PC-3 (cell line): ENCODE measurements around the gene GDF15. TPM values are rescaled to one million over a fixed set of nuclear protein-coding genes. Genes with fewer than 3 reads are reported as not detected.

Experiments
- ATAC-seq: fragments of 200-7000 bp; cut with Tn5 transposase; 2 replicates; pipeline ENCODE4 v1.9.1; 2020; ENCODE audit warnings: mild to moderate bottlenecking, moderate library complexity
- BruUV-seq: library from RNA; stranded (reverse); fragments of 400-500 nt; replicated peaks from 2 replicates; lab custom pipeline; 2021; lab: Mats Ljungman, UMichigan
- CTCF ChIA-PET: fragments of 300-600 bp; sonication (Branson Sonifier 250); formaldehyde crosslinking; loops from one replicate; lab custom pipeline; 2022; ENCODE audit warnings: antibody characterized with exemption; lab: Charles Lee
- POLR2A ChIA-PET: fragments of 300-600 bp; sonication (Branson Sonifier 250); formaldehyde crosslinking; loops from one replicate; lab custom pipeline; 2022; ENCODE audit warnings: antibody characterized with exemption; ENCODE audit not compliant: unreplicated experiment; lab: Charles Lee
- DNase-seq: peaks from one replicate; pipeline ENCODE4 v3.0.0-alpha.2; 2015
- H2AFZ ChIP-seq: fragments of 300-600 bp; sonication (generic); 2 replicates; pipeline ENCODE4 v1.6.0; 2016; ENCODE audit warnings: antibody characterized with exemption, low read length
- H3F3A ChIP-seq: fragments of 300-600 bp; sonication (generic); one replicate; pipeline ENCODE4 v1.6.0; 2017; ENCODE audit warnings: antibody characterized with exemption, low read length, control low read depth, mild to moderate bottlenecking; ENCODE audit not compliant: unreplicated experiment
- H3K27ac ChIP-seq: fragments of 300-600 bp; sonication (generic); 2 replicates; pipeline ENCODE4 v1.5.1; 2016; ENCODE audit warnings: mild to moderate bottlenecking, low read length
- H3K27me3 ChIP-seq: fragments of 300-600 bp; sonication (generic); 2 replicates; pipeline ENCODE4 v1.6.1; 2016; ENCODE audit warnings: low read length, mixed read lengths
- H3K36me3 ChIP-seq: fragments of 300-600 bp; sonication (generic); 2 replicates; pipeline ENCODE4 v1.6.1; 2016; ENCODE audit warnings: low read depth, mixed run types, low read length, mixed read lengths
- H3K4me1 ChIP-seq: fragments of 300-600 bp; sonication (generic); 2 replicates; pipeline ENCODE4 v1.5.1; 2016; ENCODE audit warnings: low read length; ENCODE audit not compliant: insufficient read depth
- H3K4me2 ChIP-seq: fragments of 300-600 bp; sonication (generic); 2 replicates; pipeline ENCODE4 v1.6.0; 2016; ENCODE audit warnings: low read length
- H3K4me3 ChIP-seq: fragments of 300-600 bp; sonication (generic); 2 replicates; pipeline ENCODE4 v1.5.1; 2016; ENCODE audit warnings: mild to moderate bottlenecking, low read length, mixed read lengths
- H3K79me2 ChIP-seq: fragments of 300-600 bp; sonication (generic); 2 replicates; pipeline ENCODE4 v1.6.1; 2017; ENCODE audit warnings: low read length, mixed read lengths
- H3K9ac ChIP-seq: fragments of 300-600 bp; sonication (generic); 2 replicates; pipeline ENCODE4 v1.6.0; 2016; ENCODE audit warnings: mild to moderate bottlenecking, low read length
- H3K9me2 ChIP-seq: fragments of 300-600 bp; sonication (generic); replicated peaks from 2 replicates; pipeline ENCODE4 v1.6.1; 2016; ENCODE audit warnings: mixed run types, low read length, mixed read lengths
- H3K9me3 ChIP-seq: fragments of 300-600 bp; sonication (generic); 2 replicates; pipeline ENCODE4 v1.6.1; 2016; ENCODE audit warnings: low read length, mixed read lengths
- H4K20me1 ChIP-seq: fragments of 300-600 bp; sonication (generic); 2 replicates; pipeline ENCODE4 v1.6.1; 2016; ENCODE audit warnings: low read length, mixed read lengths
- CTCF ChIP-seq: fragments of 300-600 bp; sonication (generic); conservative IDR thresholded peaks from 2 replicates; pipeline ENCODE4 v1.5.1; 2017; ENCODE audit warnings: antibody characterized with exemption, low read depth, mild to moderate bottlenecking, low read length
- EZH2 ChIP-seq: fragments of 300-600 bp; sonication (generic); IDR thresholded peaks from one replicate; pipeline ENCODE4 v1.6.1; 2017; ENCODE audit warnings: antibody characterized with exemption, mild to moderate bottlenecking, low read length; ENCODE audit not compliant: unreplicated experiment
- EZH2phosphoT487 ChIP-seq: fragments of 300-600 bp; sonication (generic); IDR thresholded peaks from 2 replicates; pipeline ENCODE4 v1.6.1; 2018; ENCODE audit warnings: mild to moderate bottlenecking, antibody characterized with exemption, low read length, borderline replicate concordance
- intact Hi-C: fragments of 100-400 bp; cut with micrococcal nuclease; formaldehyde crosslinking; loops from 2 replicates; pipeline ENCODE4 v1.9.0; 2023
- microRNA-seq: library from miRNA; unstranded; fragments of <30 nt; microRNA quantifications from one replicate; pipeline ENCODE4 v1.1.0, GENCODE V29; 2020; ENCODE audit not compliant: unreplicated experiment
- total RNA-seq: library from RNA; depleted of rRNA; stranded (reverse); fragments of >200 nt; gene quantifications from 2 replicates; pipeline ENCODE4 v1.2.3, GENCODE V29; 2014; rRNA removed

The GDF15 gene
- total RNA-seq, 1 experiment from 2014 or later, result 84.3 TPM

GRCh38 chr19:18438331-18439024 lies 52.5 kb downstream of the GDF15 start:
- Histone ChIP-seq H3F3A (no peaks in the 10 kb centered on the region), H3K9me2 (no peaks in the 10 kb centered on the region), H3K4me3 (peak overlapping the region; percentile 64; the same call in 1 of the 2 replicates), H4K20me1 (no peaks in the 10 kb centered on the region), H3K4me1 (no peaks in the 10 kb centered on the region), H3K79me2 (no peaks in the 10 kb centered on the region), H3K9ac (no peak overlapping the region), H2AFZ (no peak overlapping the region), H3K27ac (no peak overlapping the region), H3K36me3 (peaks cover 3% of the 10 kb centered on the region; the same call in 1 of the 2 replicates), H3K4me2 (0 out of 2 replicates have a peak overlapping the region, but pooled peaks have one; percentile 89), H3K9me3 (no peaks in the 10 kb centered on the region), H3K27me3 (no peaks in the 10 kb centered on the region)
- ChIA-PET CTCF (no interaction called here), POLR2A (no interaction called here)
- ATAC-seq (no peak), DNase-seq (no peak)
- BruUV-seq, result no TSS peak
- intact Hi-C loops, result no loop called here
- TF ChIP-seq CTCF, result no peak
- TF ChIP-seq EZH2, result no peak
- TF ChIP-seq EZH2phosphoT487, result no peak

Small RNA genes within 50 kb of the gene (microRNA-seq; reads per million reads assigned to microRNA genes)
- 3.0 reads per million, percentile 7 among the genes with 10 or more reads in this experiment for gene MIR3189

Other genes starting within 250 kb of the GDF15 start
- gene PIK3R2, start 233.0 kb upstream of the GDF15 start, total RNA-seq, result 13.9 and 15.8 TPM in 2 replicates
- gene IFI30, start 212.3 kb upstream of the GDF15 start, total RNA-seq, result 31.1 and 35.0 TPM in 2 replicates
- gene MPV17L2, start 192.9 kb upstream of the GDF15 start, total RNA-seq, result 34.2 and 44.7 TPM in 2 replicates
- 5.7 and 6.7 TPM in 2 replicates for gene RAB3A, start 182.1 kb upstream of the GDF15 start, total RNA-seq
- gene PDE4C, start 159.7 kb upstream of the GDF15 start, total RNA-seq, result 1.8 TPM in 1 of 2 replicates, not detected in the other
- 0.33 and 0.69 TPM in 2 replicates for gene IQCN, start 111.7 kb upstream of the GDF15 start, total RNA-seq
- 151 and 157 TPM in 2 replicates for gene JUND, start 104.5 kb upstream of the GDF15 start, total RNA-seq
- 713 and 856 TPM in 2 replicates for gene LSM4, start 63.1 kb upstream of the GDF15 start, total RNA-seq
- gene PGPEP1, start 45.6 kb upstream of the GDF15 start, total RNA-seq, result 9.6 and 11.4 TPM in 2 replicates
- not detected in 2 replicates for gene LRRC25, start 11.5 kb downstream of the GDF15 start, total RNA-seq
- 97.5 and 99.9 TPM in 2 replicates for gene SSBP4, start 33.2 kb downstream of the GDF15 start, total RNA-seq
- 19.4 TPM in 2 replicates for gene ISYNA1, start 52.0 kb downstream of the GDF15 start, total RNA-seq
- gene ELL, start 135.9 kb downstream of the GDF15 start, total RNA-seq, result 21.0 and 30.6 TPM in 2 replicates
- 243 and 278 TPM in 2 replicates for gene FKBP8, start 157.4 kb downstream of the GDF15 start, total RNA-seq
- 137 and 162 TPM in 2 replicates for gene KXD1, start 171.7 kb downstream of the GDF15 start, total RNA-seq
- gene UBA52, start 185.7 kb downstream of the GDF15 start, total RNA-seq, result 871 and 1,108 TPM in 2 replicates
- gene REX1BD, start 202.6 kb downstream of the GDF15 start, total RNA-seq, result 121 and 207 TPM in 2 replicates
- 0.23 and 2.6 TPM in 2 replicates for gene CRLF1, start 220.6 kb downstream of the GDF15 start, total RNA-seq
- 0.17 and 0.44 TPM in 2 replicates for gene TMEM59L, start 226.7 kb downstream of the GDF15 start, total RNA-seq